Rectal smooth muscle tissue (tissue), 1 donor: Measurements from ENCODE around the gene TWSG1.

Experiments
- H3K27ac ChIP-seq: one replicate; pipeline ENCODE4 v1.7.0; 2013; ENCODE audit warnings: low read depth, low read length, inconsistent platforms
- H3K27me3 ChIP-seq: one replicate; pipeline ENCODE4 v1.7.0; 2013; ENCODE audit warnings: low read length; ENCODE audit not compliant: control insufficient read depth, insufficient read depth
- H3K36me3 ChIP-seq: one replicate; pipeline ENCODE4 v1.7.0; 2013; ENCODE audit warnings: low read length; ENCODE audit not compliant: control insufficient read depth, insufficient read depth
- H3K4me1 ChIP-seq: one replicate; pipeline ENCODE4 v1.7.0; 2013; ENCODE audit warnings: low read length; ENCODE audit not compliant: control insufficient read depth, insufficient read depth
- H3K4me3 ChIP-seq: one replicate; pipeline ENCODE4 v1.7.0; 2013; ENCODE audit warnings: low read length
- H3K9ac ChIP-seq: one replicate; pipeline ENCODE4 v1.7.0; 2013; ENCODE audit warnings: low read length

TWSG1 gene

GRCh38 chr18:9334329-9334972, at the start of gene TWSG1:
Gene TWSG1, plus strand, starts transcription at chr18:9334773. Its CDS starts 2,457 bp downstream, at chr18:9337230.
- Histone ChIP-seq H3K9ac (peak within 1 kb of the TSS; percentile 45), H3K27me3 (no peaks in the 10 kb centered on the region), H3K4me1 (peaks cover 3% of the 10 kb centered on the region), H3K4me3 (peak within 1 kb of the TSS; percentile 84), H3K36me3 (no peaks in the 10 kb centered on the region), H3K27ac (peak within 1 kb of the TSS; percentile 86)

- H3K4me1 ChIP-seq: no peaks in the 10 kb centered on the region
- no peaks in the 10 kb centered on the region for H3K36me3 ChIP-seq
- no peak overlapping the region for H3K4me3 ChIP-seq
- H3K27ac ChIP-seq: no peak overlapping the region
- H3K9ac ChIP-seq: no peak overlapping the region
- no peaks in the 10 kb centered on the region for H3K27me3 ChIP-seq
These were observed 49.0 kb upstream of the TWSG1 start for GRCh38 chr18:9285604-9286003.

- Histone ChIP-seq H3K27ac (no peak overlapping the region), H3K4me3 (no peak overlapping the region), H3K36me3 (no peaks in the 10 kb centered on the region), H3K4me1 (no peaks in the 10 kb centered on the region), H3K9ac (no peak overlapping the region), H3K27me3 (no peaks in the 10 kb centered on the region)
These were observed 47.5 kb upstream of the TWSG1 start for GRCh38 chr18:9287036-9287435.

- Histone ChIP-seq H3K4me3 (no peak overlapping the region), H3K4me1 (no peaks in the 10 kb centered on the region), H3K27me3 (no peaks in the 10 kb centered on the region), H3K27ac (no peak overlapping the region), H3K9ac (no peak overlapping the region), H3K36me3 (no peaks in the 10 kb centered on the region)
These were observed 44.9 kb upstream of the TWSG1 start for GRCh38 chr18:9289698-9290097.

GRCh38 chr18:9290156-9290555, 44.4 kb upstream of the TWSG1 start:
- no peaks in the 10 kb centered on the region for H3K27me3 ChIP-seq
- no peak overlapping the region for H3K9ac ChIP-seq
- H3K4me3 ChIP-seq: no peak overlapping the region
- H3K27ac ChIP-seq: no peak overlapping the region
- H3K4me1 ChIP-seq: no peaks in the 10 kb centered on the region
- H3K36me3 ChIP-seq: no peaks in the 10 kb centered on the region

- H3K27me3 ChIP-seq: no peaks in the 10 kb centered on the region
These were observed 42.5 kb upstream of the TWSG1 start for GRCh38 chr18:9292047-9292446.

GRCh38 chr18:9293948-9294347, 40.6 kb upstream of the TWSG1 start:
- Histone ChIP-seq H3K27ac (no peak overlapping the region), H3K4me3 (no peak overlapping the region), H3K9ac (no peak overlapping the region), H3K36me3 (no peaks in the 10 kb centered on the region), H3K27me3 (no peaks in the 10 kb centered on the region), H3K4me1 (no peaks in the 10 kb centered on the region)

More at GRCh38 chr18:9292047-9292446, 42.5 kb upstream of the TWSG1 start:
- no peaks in the 10 kb centered on the region for H3K4me1 ChIP-seq
- H3K36me3 ChIP-seq: no peaks in the 10 kb centered on the region
- H3K4me3 ChIP-seq: no peak overlapping the region
- no peak overlapping the region for H3K27ac ChIP-seq
- no peak overlapping the region for H3K9ac ChIP-seq

GRCh38 chr18:9296233-9297006, 38.2 kb upstream of the TWSG1 start:
- Histone ChIP-seq H3K4me1 (no peaks in the 10 kb centered on the region), H3K36me3 (no peaks in the 10 kb centered on the region), H3K27me3 (no peaks in the 10 kb centered on the region), H3K9ac (no peak overlapping the region), H3K27ac (no peak overlapping the region), H3K4me3 (no peak overlapping the region)

GRCh38 chr18:9297007-9297393, 37.6 kb upstream of the TWSG1 start:
- H3K36me3 ChIP-seq: no peaks in the 10 kb centered on the region

GRCh38 chr18:9304388-9305070, 30.0 kb upstream of the TWSG1 start:
- H3K27ac ChIP-seq: no peak overlapping the region
- no peak overlapping the region for H3K4me3 ChIP-seq
- H3K4me1 ChIP-seq: no peaks in the 10 kb centered on the region
- no peak overlapping the region for H3K9ac ChIP-seq
- H3K36me3 ChIP-seq: no peaks in the 10 kb centered on the region
- H3K27me3 ChIP-seq: no peaks in the 10 kb centered on the region

More at GRCh38 chr18:9297007-9297393, 37.6 kb upstream of the TWSG1 start:
- H3K27ac ChIP-seq: no peak overlapping the region
- no peaks in the 10 kb centered on the region for H3K27me3 ChIP-seq
- H3K4me1 ChIP-seq: no peaks in the 10 kb centered on the region
- H3K9ac ChIP-seq: no peak overlapping the region
- H3K4me3 ChIP-seq: no peak overlapping the region

- Histone ChIP-seq H3K27me3 (no peaks in the 10 kb centered on the region), H3K9ac (no peak overlapping the region), H3K4me1 (no peaks in the 10 kb centered on the region), H3K36me3 (no peaks in the 10 kb centered on the region), H3K27ac (no peak overlapping the region), H3K4me3 (no peak overlapping the region)
These were observed 15.2 kb upstream of the TWSG1 start for GRCh38 chr18:9319333-9319732.

- Histone ChIP-seq H3K27ac (no peak overlapping the region), H3K4me3 (no peak overlapping the region), H3K36me3 (no peaks in the 10 kb centered on the region), H3K27me3 (no peaks in the 10 kb centered on the region), H3K4me1 (no peaks in the 10 kb centered on the region), H3K9ac (no peak overlapping the region)
These were observed 13.5 kb upstream of the TWSG1 start for GRCh38 chr18:9321017-9321452.
